Hematopoietic multipotent progenitor cell treated with erythropoietin and hydrocortisone succinate and interleukin-3 and kit ligand, for 8 days (in vitro differentiated cells): ENCODE results near the gene ELAPOR1.

Experiments used
- DNase-seq: peaks from one replicate; pipeline ENCODE4 v3.0.0-alpha.2; 2015

The ELAPOR1 gene, protein sequence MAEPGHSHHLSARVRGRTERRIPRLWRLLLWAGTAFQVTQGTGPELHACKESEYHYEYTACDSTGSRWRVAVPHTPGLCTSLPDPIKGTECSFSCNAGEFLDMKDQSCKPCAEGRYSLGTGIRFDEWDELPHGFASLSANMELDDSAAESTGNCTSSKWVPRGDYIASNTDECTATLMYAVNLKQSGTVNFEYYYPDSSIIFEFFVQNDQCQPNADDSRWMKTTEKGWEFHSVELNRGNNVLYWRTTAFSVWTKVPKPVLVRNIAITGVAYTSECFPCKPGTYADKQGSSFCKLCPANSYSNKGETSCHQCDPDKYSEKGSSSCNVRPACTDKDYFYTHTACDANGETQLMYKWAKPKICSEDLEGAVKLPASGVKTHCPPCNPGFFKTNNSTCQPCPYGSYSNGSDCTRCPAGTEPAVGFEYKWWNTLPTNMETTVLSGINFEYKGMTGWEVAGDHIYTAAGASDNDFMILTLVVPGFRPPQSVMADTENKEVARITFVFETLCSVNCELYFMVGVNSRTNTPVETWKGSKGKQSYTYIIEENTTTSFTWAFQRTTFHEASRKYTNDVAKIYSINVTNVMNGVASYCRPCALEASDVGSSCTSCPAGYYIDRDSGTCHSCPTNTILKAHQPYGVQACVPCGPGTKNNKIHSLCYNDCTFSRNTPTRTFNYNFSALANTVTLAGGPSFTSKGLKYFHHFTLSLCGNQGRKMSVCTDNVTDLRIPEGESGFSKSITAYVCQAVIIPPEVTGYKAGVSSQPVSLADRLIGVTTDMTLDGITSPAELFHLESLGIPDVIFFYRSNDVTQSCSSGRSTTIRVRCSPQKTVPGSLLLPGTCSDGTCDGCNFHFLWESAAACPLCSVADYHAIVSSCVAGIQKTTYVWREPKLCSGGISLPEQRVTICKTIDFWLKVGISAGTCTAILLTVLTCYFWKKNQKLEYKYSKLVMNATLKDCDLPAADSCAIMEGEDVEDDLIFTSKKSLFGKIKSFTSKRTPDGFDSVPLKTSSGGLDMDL

DNA sequence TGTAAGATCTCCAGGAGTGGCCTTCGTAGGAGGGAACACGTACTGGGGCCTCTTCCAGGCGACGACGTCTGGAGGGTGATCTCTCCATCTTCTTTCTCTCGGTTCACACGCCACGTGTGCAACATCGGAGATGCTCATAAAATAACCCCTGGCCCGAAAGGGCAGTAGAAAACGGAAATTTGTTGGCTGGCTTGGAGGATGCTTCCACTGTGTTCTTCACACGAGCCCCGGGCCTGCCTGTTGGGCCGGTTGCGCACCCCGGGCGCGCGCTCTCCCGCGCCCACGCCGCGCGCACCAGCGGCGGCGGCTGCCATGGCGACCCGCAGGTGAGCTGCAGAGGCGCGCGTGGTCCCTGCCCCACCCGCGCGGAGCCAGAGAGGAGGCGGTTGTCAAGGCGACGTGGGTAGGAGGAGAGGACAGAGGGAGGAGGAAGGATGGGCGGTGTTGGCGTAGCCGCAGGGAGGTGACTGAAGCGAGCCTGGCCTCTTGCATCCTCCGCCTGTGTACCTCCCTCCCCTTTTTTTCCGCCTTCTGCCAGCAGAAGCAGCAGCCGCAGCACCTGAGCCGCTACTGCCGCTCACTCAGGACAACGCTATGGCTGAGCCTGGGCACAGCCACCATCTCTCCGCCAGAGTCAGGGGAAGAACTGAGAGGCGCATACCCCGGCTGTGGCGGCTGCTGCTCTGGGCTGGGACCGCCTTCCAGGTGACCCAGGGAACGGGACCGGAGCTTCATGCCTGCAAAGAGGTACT, at the start of gene ELAPOR1:
Gene ELAPOR1 (plus strand): TSS at position 526 of the 752 bp plus-strand sequence. CDS start 69 bp downstream, at position 595.
- peak; percentile 41 for DNase-seq

GRCh38 chr1:109065137-109065536, 48.8 kb upstream of the ELAPOR1 start:
- no peak for DNase-seq

GRCh38 chr1:109067883-109068282, 46.0 kb upstream of the ELAPOR1 start:
- no peak for DNase-seq

DNA sequence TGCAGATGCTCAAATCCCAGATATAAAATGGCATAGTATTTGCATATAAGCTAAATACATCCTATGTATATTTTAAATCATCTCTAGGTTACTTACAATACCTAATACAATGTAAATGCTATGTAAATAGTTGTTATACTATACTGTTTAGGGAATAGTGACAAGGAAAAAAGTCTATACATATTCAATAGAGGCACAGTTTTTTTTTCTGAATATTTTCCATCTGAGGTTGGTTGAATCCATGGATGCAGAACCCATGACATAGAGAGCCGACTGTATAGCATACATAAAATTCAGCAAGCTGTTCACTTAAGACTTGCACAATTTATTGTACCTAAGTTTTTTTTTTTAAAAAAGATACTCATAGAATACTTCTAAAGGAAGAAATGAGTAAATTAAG, 44.6 kb upstream of the ELAPOR1 start:
- no peak for DNase-seq

DNA sequence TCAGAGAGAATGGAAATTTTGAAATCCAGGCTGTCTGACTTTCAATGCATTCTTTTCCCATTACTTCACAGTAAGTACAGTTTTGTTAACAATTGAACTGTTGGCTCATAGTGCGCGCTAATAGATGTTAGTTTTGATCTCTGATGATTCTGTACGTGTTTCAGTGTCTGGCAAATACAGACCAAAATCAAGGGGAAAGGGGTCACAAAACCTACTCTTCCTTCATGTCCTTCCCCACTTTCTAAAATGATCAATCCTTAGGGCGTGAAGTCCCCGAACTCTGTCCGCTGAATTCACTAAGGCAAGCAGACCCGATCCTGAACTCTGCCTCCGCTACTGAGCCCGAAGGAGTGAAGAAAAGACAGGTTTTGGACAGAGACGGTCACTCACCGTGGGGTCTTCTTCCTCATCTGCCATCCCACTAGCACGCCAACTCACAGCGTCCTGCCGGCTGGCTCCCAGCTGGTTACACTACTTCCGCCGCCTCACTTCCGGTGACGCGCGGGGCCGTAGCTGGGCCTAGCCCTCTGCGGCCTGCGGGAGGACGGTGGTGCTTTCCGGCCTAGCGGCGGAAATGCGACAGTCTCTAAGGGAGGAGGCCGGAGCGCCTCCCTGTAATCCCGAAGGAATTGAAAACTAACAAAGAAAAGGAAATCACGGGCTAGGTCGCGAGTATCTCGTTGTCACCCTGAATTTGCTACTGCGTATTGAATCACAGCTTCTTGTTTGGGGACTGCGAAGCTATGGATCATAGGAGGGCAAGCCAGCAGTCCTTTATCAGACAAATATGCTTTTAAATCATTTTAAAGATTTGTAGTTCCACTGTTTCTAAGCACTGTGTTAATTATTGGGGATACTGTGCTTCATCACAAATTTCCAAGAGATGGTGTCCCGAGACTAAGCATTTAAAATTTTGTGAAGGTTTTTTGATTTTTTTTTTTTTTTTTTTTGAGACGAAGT, 38.1 kb upstream of the ELAPOR1 start, which contains the start of gene TAF13:
Gene TAF13 (minus strand): TSS at position 473 of the 960 bp plus-strand sequence. CDS start 56 bp downstream, at position 417.
- peak; percentile 93 for DNase-seq

- no peak for DNase-seq
Observed at GRCh38 chr1:109078317-109078716, 35.6 kb upstream of the ELAPOR1 start.

DNA sequence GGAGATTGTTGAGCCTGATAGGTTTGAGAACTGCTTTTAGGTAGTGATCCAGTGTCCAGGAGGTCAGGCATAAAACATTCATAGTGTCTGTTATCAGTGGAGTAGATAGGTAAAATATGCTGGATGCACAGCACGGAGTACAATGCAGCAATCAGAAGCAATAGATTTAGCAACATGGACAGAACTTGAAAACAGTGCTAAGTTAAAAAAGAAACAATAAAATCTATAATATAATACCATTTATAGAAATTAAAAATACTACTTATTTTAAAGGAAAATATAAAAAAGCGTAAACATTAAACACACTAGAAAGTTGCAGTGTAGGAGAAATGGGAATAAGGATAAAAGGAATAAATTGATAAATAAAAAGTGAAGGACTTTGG, 34.7 kb upstream of the ELAPOR1 start:
- no peak for DNase-seq

GRCh38 chr1:109080441-109081082, 33.4 kb upstream of the ELAPOR1 start:
- no peak for DNase-seq

DNA sequence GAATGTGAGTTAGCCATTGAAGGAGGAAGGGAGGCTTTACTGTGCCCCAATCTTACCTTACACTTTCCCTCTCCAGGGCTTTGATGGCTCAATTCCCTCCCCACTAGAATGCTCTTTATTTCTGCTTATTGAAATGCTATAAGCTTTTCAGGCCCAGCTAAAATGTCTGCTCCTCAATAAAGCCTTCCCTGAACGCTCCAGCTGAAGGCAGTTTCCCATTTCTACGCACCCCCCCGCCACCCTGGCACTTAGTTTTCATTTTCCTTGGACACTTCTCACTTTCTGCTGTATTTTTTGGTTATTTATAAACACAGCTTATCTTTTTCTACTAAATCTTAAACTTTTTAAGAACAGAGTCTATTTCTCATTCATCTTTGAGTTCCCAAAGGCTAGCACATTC, 30.4 kb upstream of the ELAPOR1 start:
- no peak for DNase-seq

GRCh38 chr1:109083923-109084322, 30.0 kb upstream of the ELAPOR1 start:
- peak; percentile 38 for DNase-seq

GRCh38 chr1:109084563-109085517, 29.1 kb upstream of the ELAPOR1 start:
- DNase-seq, result no peak

- DNase-seq, result peak; percentile 65
Observed at GRCh38 chr1:109089242-109090015, 24.5 kb upstream of the ELAPOR1 start.

DNA sequence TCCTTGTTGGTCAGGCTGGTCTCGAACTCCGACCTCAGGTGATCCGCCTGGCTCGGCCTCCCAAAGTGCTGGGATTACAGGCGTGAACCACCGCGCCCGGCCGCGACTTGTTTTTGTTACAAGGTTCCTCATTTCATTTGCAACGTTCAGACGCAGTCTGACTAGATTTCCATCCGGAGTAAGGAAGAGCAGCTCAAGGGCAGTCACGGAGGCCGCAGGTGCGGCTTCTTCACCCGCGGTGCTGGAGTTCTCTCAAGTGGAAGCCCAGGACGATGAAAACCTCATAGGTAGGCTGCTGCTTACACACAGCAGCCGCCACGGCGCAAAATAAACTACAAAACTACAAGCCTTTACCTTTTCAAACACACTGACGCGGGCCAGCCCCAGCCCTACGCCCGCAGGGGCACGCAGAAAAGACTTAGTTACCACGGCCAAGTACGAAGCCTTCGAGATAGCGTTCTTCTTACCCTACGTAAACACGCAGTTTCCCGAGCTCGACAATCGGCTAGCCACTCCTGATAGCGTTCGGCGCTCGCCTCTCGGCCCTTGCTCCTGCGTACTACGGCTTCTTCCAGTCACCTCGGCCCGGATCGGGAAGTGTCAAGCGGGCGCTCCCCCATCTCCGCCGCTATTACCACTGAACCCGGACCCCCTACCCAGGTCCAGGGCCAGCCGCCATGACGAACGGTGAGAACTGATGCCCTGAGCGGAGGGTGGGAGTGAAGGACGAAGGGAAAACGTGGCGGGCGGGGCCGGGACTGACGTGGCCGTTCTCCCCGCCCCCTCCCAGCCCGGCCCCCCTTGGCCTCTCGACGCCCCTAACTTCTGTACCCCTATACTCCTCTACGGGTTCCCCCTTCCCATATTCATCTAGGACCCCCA, 23.5 kb upstream of the ELAPOR1 start, which contains the start of gene TMEM167B:
Gene TMEM167B (plus strand): TSS at position 569 of the 882 bp plus-strand sequence. CDS start 109 bp downstream, at position 678.
- DNase-seq, result peak; percentile 95

GRCh38 chr1:109091078-109091838, 22.7 kb upstream of the ELAPOR1 start:
- DNase-seq, result peak; percentile 73

- DNase-seq, result peak; percentile 26
Observed at GRCh38 chr1:109091839-109092193, 22.1 kb upstream of the ELAPOR1 start.

DNA sequence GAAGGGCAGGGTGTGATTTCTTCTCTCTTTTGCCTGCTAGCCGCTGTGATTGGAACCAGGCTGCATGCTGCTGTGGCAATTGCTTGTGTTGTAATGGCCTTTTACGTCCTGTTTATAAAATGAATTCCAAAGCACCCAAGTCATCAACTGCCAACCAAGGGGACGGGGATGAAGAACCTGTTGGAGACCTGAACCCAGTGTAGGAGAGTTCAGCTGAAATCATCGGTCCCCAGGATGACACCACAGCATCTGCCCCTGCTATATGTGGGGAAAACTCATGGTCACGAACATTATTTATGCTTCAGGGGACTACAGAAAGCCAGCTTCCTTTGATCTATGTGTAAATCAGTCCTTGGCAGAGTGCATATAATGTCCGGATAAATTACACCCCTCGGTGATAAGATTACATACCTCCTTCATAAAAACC, 19.5 kb upstream of the ELAPOR1 start:
- no peak for DNase-seq

- DNase-seq, result no peak
Observed at GRCh38 chr1:109094871-109095270, 19.0 kb upstream of the ELAPOR1 start.
